ENCODE data around the gene SYT1.

Gene SYT1

DNA sequence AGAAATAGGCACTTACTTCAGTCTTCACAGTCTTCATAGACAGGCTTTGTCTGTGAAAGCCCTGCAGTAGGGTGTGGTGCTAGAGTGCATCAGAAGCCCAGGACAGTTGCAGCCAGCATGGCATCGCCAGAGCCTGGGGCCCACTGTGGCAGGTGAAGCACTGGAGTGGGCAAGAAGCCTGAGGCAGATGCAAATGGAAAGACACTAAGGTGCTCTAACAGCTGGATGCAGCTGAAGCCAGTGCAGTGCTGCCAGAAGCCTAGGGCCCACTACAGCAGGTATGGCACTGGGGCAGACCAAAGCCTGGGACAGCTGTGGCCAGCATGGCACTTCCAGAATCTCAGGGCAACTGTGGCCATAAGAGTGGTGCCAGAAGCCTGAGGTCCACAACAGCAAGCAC lies 358.6 kb downstream of the SYT1 start:
- DNase-seq (ENCODE audit: low read depth in 2 of 2): no peak

DNA sequence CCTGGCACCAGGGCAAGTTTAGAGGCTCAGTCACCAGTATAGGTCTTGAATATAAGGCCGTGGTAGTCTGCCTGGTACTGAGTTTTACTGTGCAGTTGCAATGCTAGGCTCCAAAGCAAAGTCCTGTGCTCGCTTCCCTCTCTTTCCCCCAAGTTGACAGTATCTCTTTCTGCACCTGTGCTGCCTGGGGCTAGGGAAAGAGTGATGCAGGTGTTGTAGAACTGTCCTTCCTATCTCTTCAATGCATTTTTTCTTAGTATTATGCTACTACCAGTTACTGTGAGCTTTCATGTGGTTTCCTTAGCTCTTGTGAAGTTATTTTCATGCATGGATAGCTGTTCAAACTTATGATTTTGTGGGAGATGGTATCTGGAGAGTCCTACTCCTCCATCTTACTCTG lies 359.2 kb downstream of the SYT1 start:
- no peak for DNase-seq (ENCODE audit: low read depth in 2 of 2)

GRCh38 chr12:79227091-79227490 lies 362.5 kb downstream of the SYT1 start:
- no peak for DNase-seq (ENCODE audit: low read depth in 2 of 2)

DNA sequence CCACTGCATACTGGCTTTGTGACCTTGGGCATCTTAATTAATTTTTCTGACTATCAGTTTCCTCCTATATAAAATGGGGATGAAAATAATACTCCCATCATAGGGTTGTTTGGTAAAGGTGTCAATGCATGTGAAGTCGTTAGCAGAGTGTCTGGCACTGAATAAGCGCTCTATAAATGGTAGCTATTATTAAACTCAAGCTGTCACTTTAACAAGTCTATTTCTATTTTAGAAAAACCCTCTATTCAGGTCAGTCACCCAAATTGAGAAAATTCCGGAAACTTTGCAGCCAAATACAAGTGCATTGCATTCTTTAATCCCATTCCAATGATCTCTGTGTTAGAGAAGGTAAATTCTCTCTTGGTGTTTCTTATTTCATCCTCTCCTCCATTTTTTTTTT lies 363.1 kb downstream of the SYT1 start:
- DNase-seq (ENCODE audit: low read depth in 2 of 2): no peak

DNA sequence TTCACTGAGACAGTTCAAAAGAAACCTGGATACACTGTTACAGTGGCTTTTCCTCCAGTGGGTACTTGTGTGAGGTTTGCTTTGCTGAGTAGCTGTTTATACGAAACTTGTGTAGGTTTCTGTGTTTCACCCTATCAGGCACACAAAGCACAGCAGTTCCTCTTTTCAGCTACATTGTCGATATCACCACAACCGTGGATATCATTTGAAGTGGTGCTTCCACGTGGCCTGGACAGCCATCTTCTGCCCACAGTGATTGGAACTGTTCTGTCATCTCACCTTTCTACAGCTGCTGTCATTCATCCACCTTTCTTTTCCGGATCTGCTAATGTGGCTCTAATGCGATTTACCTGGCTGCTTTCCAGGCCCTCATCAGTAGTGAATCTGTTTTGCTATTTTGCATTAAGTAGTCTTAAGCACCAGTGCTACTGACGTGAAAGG lies 368.8 kb downstream of the SYT1 start:
- no peak for DNase-seq (ENCODE audit: low read depth in 2 of 2)

GRCh38 chr12:79236920-79237319 lies 372.3 kb downstream of the SYT1 start:
- no peak for DNase-seq (ENCODE audit: low read depth in 2 of 2)

DNA sequence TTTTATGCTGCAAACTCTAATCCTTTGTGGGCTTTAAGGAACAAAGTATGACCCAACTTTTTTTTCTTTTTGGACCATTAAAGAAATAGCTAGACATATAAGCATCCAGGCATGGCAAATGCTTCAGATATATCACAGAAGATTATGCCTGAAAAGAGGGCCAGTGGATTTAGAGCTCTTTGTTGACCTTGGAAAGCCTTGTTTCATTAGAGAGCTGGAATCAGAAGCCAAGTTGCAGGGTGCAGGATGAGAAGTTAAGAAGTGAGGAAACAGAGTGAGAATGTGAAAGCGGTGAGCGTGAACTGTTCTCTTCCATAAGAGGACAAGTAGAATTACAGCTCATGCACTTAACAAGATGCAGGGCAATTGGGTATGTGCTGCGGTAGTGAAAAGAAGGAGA lies 373.7 kb downstream of the SYT1 start:
- no peak for DNase-seq (ENCODE audit: low read depth in 2 of 2)

DNA sequence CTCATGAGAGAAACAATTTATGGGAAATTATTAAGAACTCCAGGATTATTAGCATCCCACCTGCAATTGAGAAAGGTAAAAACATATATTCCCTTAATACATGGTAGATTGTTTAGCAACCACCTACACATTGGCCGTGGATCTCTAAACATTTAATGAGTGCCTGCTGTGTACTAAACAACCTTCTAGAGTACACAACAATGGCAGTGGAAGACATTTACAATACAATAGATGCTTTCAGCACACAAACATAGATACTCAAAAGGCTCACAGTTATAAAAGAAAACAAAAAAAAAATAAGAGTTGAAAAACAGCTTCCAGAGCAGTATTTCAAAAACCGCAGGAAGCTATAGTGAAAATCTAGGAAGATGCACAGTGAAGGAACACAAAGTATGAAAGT lies 382.9 kb downstream of the SYT1 start:
- DNase-seq (ENCODE audit: low read depth in 2 of 2): no peak

- no peak for DNase-seq (ENCODE audit: low read depth in 2 of 2)
Observed at GRCh38 chr12:79250186-79250585, 385.6 kb downstream of the SYT1 start.

DNA sequence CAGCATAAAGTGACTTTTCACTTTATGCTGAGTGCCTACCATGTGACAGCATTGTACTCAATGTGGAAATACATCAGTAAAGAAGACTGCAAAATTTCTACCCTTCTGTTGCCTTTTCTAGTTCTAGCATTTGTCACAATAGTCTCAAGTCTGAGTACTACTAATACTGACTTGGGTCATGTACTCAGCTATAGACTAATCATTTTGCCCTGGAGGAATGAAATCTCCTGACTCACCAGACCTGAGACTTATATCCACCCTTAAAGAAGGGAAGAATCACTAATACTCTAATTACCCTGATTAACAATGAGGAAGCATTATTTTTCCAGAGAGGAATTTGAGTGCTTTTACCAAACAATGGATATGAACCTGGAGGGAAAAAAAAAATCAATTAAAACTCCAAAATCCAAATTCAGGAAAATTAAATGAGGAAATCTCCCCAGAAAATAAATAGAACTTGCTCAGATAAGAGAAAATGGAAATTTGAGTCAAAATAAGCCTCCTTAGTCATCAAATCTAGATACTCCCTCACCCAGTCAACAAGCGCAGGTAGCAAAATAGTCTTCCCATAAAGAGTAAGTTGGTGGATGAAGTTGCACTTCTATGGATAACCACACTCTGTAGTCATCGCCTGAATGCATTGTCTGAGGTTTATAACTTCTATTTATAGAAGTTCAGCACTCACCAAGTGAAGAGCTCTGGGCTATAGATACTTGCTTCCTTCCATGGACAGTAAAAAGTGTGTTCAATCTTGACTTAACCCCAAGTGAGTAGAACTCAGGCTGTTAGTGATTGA lies 386.6 kb downstream of the SYT1 start:
- no peak for DNase-seq (ENCODE audit: low read depth in 2 of 2)

- no peak for DNase-seq (ENCODE audit: low read depth in 2 of 2)
Observed at GRCh38 chr12:79252358-79253075, 387.9 kb downstream of the SYT1 start.

- no peak for DNase-seq (ENCODE audit: low read depth in 2 of 2)
Observed at GRCh38 chr12:79255288-79255687, 390.7 kb downstream of the SYT1 start.

- DNase-seq (ENCODE audit: low read depth in 2 of 2): no peak
Observed at GRCh38 chr12:79260923-79261322, 396.3 kb downstream of the SYT1 start.

DNA sequence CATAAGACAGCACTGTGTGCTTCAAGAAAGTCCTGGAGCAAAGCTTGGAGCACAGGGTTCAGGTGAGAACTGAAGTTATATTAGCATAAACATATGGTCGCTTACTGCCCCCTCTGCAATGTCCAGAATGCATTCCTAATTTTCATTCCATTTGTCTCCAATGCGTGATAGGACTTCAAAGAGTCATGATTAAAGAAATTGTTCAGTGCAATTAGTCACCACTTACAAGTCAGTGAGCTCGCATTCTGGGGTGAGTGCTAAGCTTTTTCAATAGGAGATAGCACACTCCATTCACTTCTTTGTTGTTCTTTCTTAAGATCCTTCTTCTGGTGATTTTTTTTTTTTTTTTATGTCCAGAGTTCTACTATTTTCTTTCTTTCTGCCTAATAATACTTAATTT lies 398.4 kb downstream of the SYT1 start:
- DNase-seq (ENCODE audit: low read depth in 2 of 2): no peak

DNA sequence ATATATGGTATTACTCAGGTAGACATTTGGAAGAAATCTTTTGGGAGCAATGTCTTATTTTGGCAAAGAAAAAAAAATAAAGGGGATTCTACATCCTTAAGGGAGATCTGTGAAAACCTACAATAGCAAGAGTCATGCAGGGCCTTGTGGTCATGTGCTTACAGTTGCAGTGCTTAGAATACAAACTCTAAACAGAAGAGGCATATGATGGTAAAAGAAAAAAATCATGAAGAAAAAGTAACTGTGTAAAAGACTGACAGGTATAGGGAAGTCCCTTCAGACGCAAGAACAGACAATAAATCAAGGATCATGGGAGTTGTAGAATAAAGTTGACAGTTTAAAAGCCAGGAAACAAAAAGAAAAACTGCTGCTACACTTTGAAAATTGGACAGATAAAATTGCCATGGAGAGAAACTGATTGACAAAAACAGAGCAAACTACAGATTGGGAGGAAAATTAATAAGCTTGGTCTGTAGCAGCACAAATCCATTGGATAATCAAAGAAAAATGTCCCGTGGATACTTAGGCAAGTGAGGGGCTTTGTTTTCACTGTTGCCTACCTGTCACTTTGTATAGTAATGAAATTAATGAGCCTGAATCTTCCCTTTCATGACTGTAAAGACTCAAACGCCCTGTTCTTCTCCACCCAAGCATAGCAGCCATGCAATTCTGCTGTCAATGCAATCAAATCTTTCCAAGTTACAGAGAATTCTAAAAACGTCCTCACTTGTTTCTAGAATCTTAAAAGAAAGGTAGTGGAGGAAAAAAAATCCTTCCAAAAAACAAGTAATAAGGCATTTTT lies 402.0 kb downstream of the SYT1 start:
- no peak for DNase-seq (ENCODE audit: low read depth in 2 of 2)

DNA sequence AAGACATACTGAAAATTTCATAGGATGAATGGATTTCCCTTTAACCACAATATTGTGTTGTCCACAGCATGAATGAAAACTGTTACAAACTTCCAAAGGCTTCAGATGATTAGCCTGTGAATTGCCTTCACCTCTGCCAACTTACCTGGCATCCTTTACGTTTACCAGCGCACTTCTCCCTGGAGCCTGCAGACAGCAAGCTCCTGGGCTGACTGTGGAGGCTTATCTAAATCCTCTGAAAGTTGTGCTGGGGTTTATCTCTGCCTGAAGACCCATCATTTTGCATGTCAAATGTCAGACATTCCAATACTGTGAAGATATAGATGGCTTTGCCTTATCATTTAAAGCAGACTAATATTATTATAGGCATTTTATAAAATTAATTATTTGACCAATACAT lies 403.0 kb downstream of the SYT1 start:
- no peak for DNase-seq (ENCODE audit: low read depth in 2 of 2)

GRCh38 chr12:79274501-79275064 lies 410.0 kb downstream of the SYT1 start:
- DNase-seq (ENCODE audit: low read depth in 2 of 2): no peak

DNA sequence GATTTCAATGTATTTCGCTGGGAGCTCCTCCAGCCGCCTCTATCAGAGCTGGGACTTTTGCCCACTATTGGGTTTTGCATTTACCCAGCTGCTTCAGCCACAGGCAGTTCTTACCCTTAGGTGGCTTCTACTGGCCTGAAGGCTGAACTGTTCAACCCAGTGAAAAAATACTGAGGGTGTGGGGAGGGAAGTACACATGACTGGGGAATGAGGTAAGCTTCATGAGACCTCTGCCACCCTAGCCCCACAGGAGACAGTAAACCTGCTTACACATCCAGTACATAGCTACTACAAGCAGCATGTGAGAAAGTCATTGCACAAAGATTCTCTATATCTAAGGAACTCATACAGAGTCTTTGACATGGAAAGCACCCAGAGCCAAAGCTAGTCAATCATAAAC lies 411.1 kb downstream of the SYT1 start:
- no peak for DNase-seq (ENCODE audit: low read depth in 2 of 2)

GRCh38 chr12:79283364-79283763 lies 418.8 kb downstream of the SYT1 start:
- no peak for DNase-seq (ENCODE audit: low read depth in 2 of 2)

DNA sequence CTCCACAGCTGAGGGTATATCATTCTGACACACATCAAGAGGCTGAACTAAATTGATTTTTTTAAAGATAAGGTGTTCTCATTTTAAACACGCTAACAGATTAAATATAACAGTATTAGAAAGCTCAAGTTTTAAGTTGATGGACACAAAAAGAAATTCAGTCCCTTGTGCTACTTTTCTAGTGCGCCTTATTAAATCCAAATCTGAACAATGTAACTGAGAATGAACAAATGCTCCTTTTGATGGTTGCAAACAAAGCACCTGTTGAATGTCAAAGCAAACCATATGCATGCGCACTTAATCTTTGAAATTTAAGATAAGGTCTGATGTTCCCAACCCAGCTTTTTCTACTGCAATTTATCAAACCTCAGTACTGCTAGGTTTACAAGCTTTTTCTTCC lies 424.3 kb downstream of the SYT1 start:
- DNase-seq (ENCODE audit: low read depth in 2 of 2): no peak

DNA sequence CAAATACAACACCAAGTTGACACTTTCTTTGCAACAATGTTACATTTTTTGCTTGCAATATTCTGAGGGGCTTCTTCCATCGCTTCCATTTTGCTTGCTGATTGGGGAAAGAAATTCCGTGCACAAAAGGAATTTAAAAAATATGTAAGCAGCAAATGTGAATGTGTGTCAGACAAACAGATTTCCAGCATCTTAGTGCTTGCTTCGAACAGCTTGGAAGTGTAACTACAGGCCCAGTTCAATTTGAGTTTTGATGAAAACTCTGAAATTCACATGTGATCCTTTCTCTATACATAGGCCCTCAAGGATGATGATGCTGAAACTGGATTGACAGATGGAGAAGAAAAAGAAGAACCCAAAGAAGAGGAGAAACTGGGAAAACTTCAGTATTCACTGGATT lies 427.1 kb downstream of the SYT1 start:
- no peak for DNase-seq (ENCODE audit: low read depth in 2 of 2)

- no peak for DNase-seq (ENCODE audit: low read depth in 2 of 2)
Observed at GRCh38 chr12:79294590-79294989, 430.0 kb downstream of the SYT1 start.
